H9 (cell line): ENCODE results near the gene CTCF. TPM values are rescaled to one million over a fixed set of nuclear protein-coding genes. Genes with fewer than 3 reads are reported as not detected.

Source experiments
- DNase-seq: peaks from one replicate; pipeline ENCODE4 v3.0.0-alpha.2; 2017
- H2AFZ ChIP-seq: one replicate; pipeline ENCODE4 v1.6.1; 2013; ENCODE audit warnings: mild to moderate bottlenecking, low read length, control low read depth, moderate library complexity
- H2AK5ac ChIP-seq: 2 replicates; pipeline ENCODE4 v1.6.1; 2013; ENCODE audit warnings: low read length, control low read depth, mixed read lengths; ENCODE audit not compliant: insufficient read length
- H2BK120ac ChIP-seq: one replicate; pipeline ENCODE4 v1.6.1; 2013; ENCODE audit warnings: low read depth, mild to moderate bottlenecking, low read length, control low read depth, inconsistent platforms; ENCODE audit not compliant: poor library complexity, severe bottlenecking
- H2BK12ac ChIP-seq: 2 replicates; pipeline ENCODE4 v1.6.1; 2013; ENCODE audit warnings: low read length, control low read depth, mixed read lengths, low read depth; ENCODE audit not compliant: insufficient read length
- H2BK15ac ChIP-seq: 2 replicates; pipeline ENCODE4 v1.6.1; 2013; ENCODE audit warnings: low read depth, low read length, control low read depth
- H2BK20ac ChIP-seq: one replicate; pipeline ENCODE4 v1.6.1; 2013; ENCODE audit warnings: low read depth, mild to moderate bottlenecking, low read length, control low read depth, inconsistent platforms; ENCODE audit not compliant: poor library complexity, severe bottlenecking
- H2BK5ac ChIP-seq: 2 replicates; pipeline ENCODE4 v1.6.1; 2013; ENCODE audit warnings: low read length, control low read depth, mixed read lengths; ENCODE audit not compliant: insufficient read length
- H3K14ac ChIP-seq: 2 replicates; pipeline ENCODE4 v1.6.1; 2013; ENCODE audit warnings: low read length, control low read depth; ENCODE audit not compliant: insufficient read depth
- H3K18ac ChIP-seq: 2 replicates; pipeline ENCODE4 v1.6.1; 2013; ENCODE audit warnings: low read depth, mild to moderate bottlenecking, mixed read lengths, low read length, control low read depth; ENCODE audit not compliant: insufficient read length
- H3K23ac ChIP-seq: 2 replicates; pipeline ENCODE4 v1.6.1; 2013; ENCODE audit warnings: low read length, control low read depth, mixed read lengths, low read depth; ENCODE audit not compliant: insufficient read length
- H3K23me2 ChIP-seq: 2 replicates; pipeline ENCODE4 v1.6.1; 2013; ENCODE audit warnings: low read depth, mild to moderate bottlenecking, mixed read lengths, low read length, control low read depth; ENCODE audit not compliant: insufficient read length, poor library complexity, severe bottlenecking
- H3K27ac ChIP-seq: 2 replicates; pipeline ENCODE4 v1.5.1; 2013; ENCODE audit warnings: low read length, control low read depth, mixed read lengths, low read depth; ENCODE audit not compliant: insufficient read length
- H3K27me3 ChIP-seq: 2 replicates; pipeline ENCODE4 v1.6.1; 2013; ENCODE audit warnings: low read length, control low read depth, inconsistent platforms; ENCODE audit not compliant: insufficient read depth
- H3K4ac ChIP-seq: 2 replicates; pipeline ENCODE4 v1.6.1; 2013; ENCODE audit warnings: low read depth, mild to moderate bottlenecking, control low read depth, inconsistent platforms, low read length, moderate library complexity
- H3K4me1 ChIP-seq: 2 replicates; pipeline ENCODE4 v1.6.1; 2013; ENCODE audit warnings: low read length, control low read depth, inconsistent platforms; ENCODE audit not compliant: insufficient read depth
- H3K4me2 ChIP-seq: 2 replicates; pipeline ENCODE4 v1.6.1; 2013; ENCODE audit warnings: low read length, control low read depth, mixed read lengths; ENCODE audit not compliant: insufficient read length, insufficient read depth
- H3K56ac ChIP-seq: 2 replicates; pipeline ENCODE4 v1.6.1; 2013; ENCODE audit warnings: low read depth, mild to moderate bottlenecking, mixed read lengths, low read length, control low read depth; ENCODE audit not compliant: insufficient read length
- H3K79me1 ChIP-seq: 2 replicates; pipeline ENCODE4 v1.6.1; 2013; ENCODE audit warnings: low read depth, mild to moderate bottlenecking, moderate library complexity, low read length, control low read depth, inconsistent platforms; ENCODE audit not compliant: insufficient read depth, poor library complexity, severe bottlenecking
- H3K79me2 ChIP-seq: 2 replicates; pipeline ENCODE4 v1.6.1; 2013; ENCODE audit warnings: low read length, control low read depth, inconsistent platforms; ENCODE audit not compliant: insufficient read depth
- H3K9ac ChIP-seq: 2 replicates; pipeline ENCODE4 v1.6.1; 2013; ENCODE audit warnings: low read length, control low read depth, mixed read lengths; ENCODE audit not compliant: insufficient read length; ENCODE audit errors: extremely low read depth
- H3K9me3 ChIP-seq: one replicate; pipeline ENCODE4 v1.6.1; 2013; ENCODE audit warnings: low read depth, low read length, inconsistent platforms; ENCODE audit not compliant: control insufficient read depth
- H3T11ph ChIP-seq: one replicate; pipeline ENCODE4 v1.6.1; 2013; ENCODE audit warnings: mild to moderate bottlenecking, low read length, control low read depth, inconsistent platforms
- H4K20me1 ChIP-seq: one replicate; pipeline ENCODE4 v1.6.1; 2013; ENCODE audit not compliant: control insufficient read depth, insufficient read length, insufficient read depth
- H4K5ac ChIP-seq: 2 replicates; pipeline ENCODE4 v1.6.1; 2013; ENCODE audit warnings: low read depth, mild to moderate bottlenecking, mixed read lengths, low read length, control low read depth; ENCODE audit not compliant: insufficient read length
- H4K8ac ChIP-seq: replicated peaks from 2 replicates; pipeline ENCODE4 v1.6.1; 2013; ENCODE audit warnings: low read length, control low read depth, mixed read lengths, low read depth; ENCODE audit not compliant: insufficient read length
- H4K91ac ChIP-seq: 2 replicates; pipeline ENCODE4 v1.6.1; 2013; ENCODE audit warnings: low read depth, mild to moderate bottlenecking, moderate library complexity, mixed read lengths, low read length, control low read depth; ENCODE audit not compliant: insufficient read length
- H3K27ac Mint-ChIP-seq, 3 experiments: 2 replicates in 2 of 3; 3 replicates in 1 of 3; pipeline ENCODE4 v1.8.0; 2020 to 2021; ENCODE audit warnings: mixed read lengths in 3 of 3, mild to moderate bottlenecking in 1 of 3, moderate library complexity in 1 of 3
- H3K27me3 Mint-ChIP-seq: 2 replicates; pipeline ENCODE4 v1.8.0; 2021; ENCODE audit warnings: low read depth, mild to moderate bottlenecking, moderate library complexity, mixed read lengths
- H3K36me3 Mint-ChIP-seq, 3 experiments: 2 replicates in 2 of 3; 3 replicates in 1 of 3; pipeline ENCODE4 v1.8.0; 2020 to 2021; ENCODE audit warnings: low read depth in 3 of 3, mixed read lengths in 3 of 3; ENCODE audit not compliant: insufficient read depth in 1 of 3
- H3K4me1 Mint-ChIP-seq, 2 experiments: 2 replicates each; pipeline ENCODE4 v1.8.0; 2020; ENCODE audit warnings: mixed read lengths in 2 of 2
- H3K4me3 Mint-ChIP-seq, 2 experiments: 2 replicates in 1 of 2; 3 replicates in 1 of 2; pipeline ENCODE4 v1.8.0; 2020 to 2021; ENCODE audit warnings: mild to moderate bottlenecking in 2 of 2, mixed read lengths in 2 of 2, moderate library complexity in 1 of 2
- H3K9me3 Mint-ChIP-seq, 2 experiments: 2 replicates in 1 of 2; 3 replicates in 1 of 2; pipeline ENCODE4 v1.8.0; 2020; ENCODE audit warnings: mild to moderate bottlenecking in 2 of 2, mixed read lengths in 2 of 2, moderate library complexity in 1 of 2
- WGBS: extraction: QIAGEN DNeasy Blood & Tissue Kit; methylation state at CpG from one replicate; pipeline ENCODE4 v1.1.7; 2013; ENCODE audit warnings: missing lambda C conversion rate, low lambda C conversion rate, mixed read lengths; ENCODE audit not compliant: insufficient read length; ENCODE audit errors: extremely low coverage; 5-methylcytosine and 5-hydroxymethylcytosine counted together
- total RNA-seq: library from RNA; stranded (reverse); gene quantifications from 2 replicates; pipeline ENCODE4 v1.2.1, GENCODE V29; 2021
- TF ChIP-seq, protein P1 (sequence below): fragments of 200-600 bp; sonication (generic); conservative IDR thresholded peaks from 3 replicates; pipeline ENCODE4 v1.8.0; 2021; ENCODE audit warnings: antibody characterized with exemption, mild to moderate bottlenecking

Gene CTCF
- total RNA-seq, 1 experiment from 2014 or later: 87.3 TPM

DNA sequence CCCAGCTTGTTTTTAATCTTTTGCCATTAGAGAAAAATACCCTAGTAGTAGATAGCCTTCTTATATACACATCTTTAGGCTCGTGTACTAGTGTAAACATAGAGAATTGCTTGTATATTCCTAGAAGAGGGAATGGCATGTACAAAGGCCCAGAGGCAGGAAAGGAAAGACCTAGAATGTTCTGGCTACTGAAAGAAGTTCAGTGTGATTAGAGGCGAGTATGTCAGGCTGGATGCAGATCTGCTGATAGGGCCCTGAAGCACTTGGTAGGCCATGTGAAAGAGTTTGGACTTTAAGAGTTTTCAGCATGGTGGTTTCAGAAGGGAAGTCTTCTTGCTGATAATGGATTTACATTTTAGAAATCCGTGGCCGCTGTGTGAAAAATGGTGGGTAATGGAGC, 17.4 kb downstream of the CTCF start:
- Mint-ChIP-seq H3K27ac (peak overlapping the region in 2 of 3 experiments; percentile 20 to 54; a peak in 1 of 7 replicates), H3K36me3 (peaks cover 22 to 44% (median 42%) of the 10 kb centered on the region in 3 experiments)

More for the DNA sequence above, 17.4 kb downstream of the CTCF start:
- H3K27me3 ChIP-seq: no peaks in the 10 kb centered on the region
- H3K9ac ChIP-seq: no peak overlapping the region
- H3K9me3 ChIP-seq: no peaks in the 10 kb centered on the region
- H3K4me1 ChIP-seq: no peaks in the 10 kb centered on the region
- H3K27ac ChIP-seq: no peak overlapping the region
- H2AFZ ChIP-seq: no peak overlapping the region
- no peak overlapping the region for H2BK12ac ChIP-seq
- Mint-ChIP-seq H3K9me3 (no peaks in the 10 kb centered on the region), H3K4me1 (no peaks in the 10 kb centered on the region), H3K27me3 (no peaks in the 10 kb centered on the region), H3K4me3 (no peak overlapping the region)
- no peak overlapping the region for H2BK20ac ChIP-seq
- H2BK5ac ChIP-seq: no peak overlapping the region
- H3K18ac ChIP-seq: no peak overlapping the region
- H2BK120ac ChIP-seq: no peak overlapping the region
- peaks cover 5% of the 10 kb centered on the region for H3K79me1 ChIP-seq
- no CpG with 5 or more reads among the region's 4 CpGs for WGBS
- H4K91ac ChIP-seq: no peak overlapping the region
- H4K8ac ChIP-seq: no peak overlapping the region
- no peak overlapping the region for H4K5ac ChIP-seq
- H3K14ac ChIP-seq: no peak overlapping the region
- H2AK5ac ChIP-seq: no peak overlapping the region
- no peaks in the 10 kb centered on the region for H4K20me1 ChIP-seq
- no peak overlapping the region for H3K56ac ChIP-seq
- TF ChIP-seq, protein P1, sequence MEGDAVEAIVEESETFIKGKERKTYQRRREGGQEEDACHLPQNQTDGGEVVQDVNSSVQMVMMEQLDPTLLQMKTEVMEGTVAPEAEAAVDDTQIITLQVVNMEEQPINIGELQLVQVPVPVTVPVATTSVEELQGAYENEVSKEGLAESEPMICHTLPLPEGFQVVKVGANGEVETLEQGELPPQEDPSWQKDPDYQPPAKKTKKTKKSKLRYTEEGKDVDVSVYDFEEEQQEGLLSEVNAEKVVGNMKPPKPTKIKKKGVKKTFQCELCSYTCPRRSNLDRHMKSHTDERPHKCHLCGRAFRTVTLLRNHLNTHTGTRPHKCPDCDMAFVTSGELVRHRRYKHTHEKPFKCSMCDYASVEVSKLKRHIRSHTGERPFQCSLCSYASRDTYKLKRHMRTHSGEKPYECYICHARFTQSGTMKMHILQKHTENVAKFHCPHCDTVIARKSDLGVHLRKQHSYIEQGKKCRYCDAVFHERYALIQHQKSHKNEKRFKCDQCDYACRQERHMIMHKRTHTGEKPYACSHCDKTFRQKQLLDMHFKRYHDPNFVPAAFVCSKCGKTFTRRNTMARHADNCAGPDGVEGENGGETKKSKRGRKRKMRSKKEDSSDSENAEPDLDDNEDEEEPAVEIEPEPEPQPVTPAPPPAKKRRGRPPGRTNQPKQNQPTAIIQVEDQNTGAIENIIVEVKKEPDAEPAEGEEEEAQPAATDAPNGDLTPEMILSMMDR: no peak
- no peak overlapping the region for H3K23ac ChIP-seq
- H3T11ph ChIP-seq: no peak overlapping the region
- H2BK15ac ChIP-seq: no peak overlapping the region
- H3K23me2 ChIP-seq: no peaks in the 10 kb centered on the region
- no peak for DNase-seq
- H3K4me2 ChIP-seq: no peak overlapping the region
- peaks cover 8% of the 10 kb centered on the region; the same call in 1 of the 2 replicates for H3K79me2 ChIP-seq
- H3K4ac ChIP-seq: no peak overlapping the region
